Body of pancreas (tissue), 4 donors: Measurements from ENCODE around the gene KIF26A.

Experiments used
- CTCF ChIP-seq, 7 experiments: fragments of 450-650 bp in 4 of 7; fragments of 200-600 bp in 3 of 7; sonication (generic) in 3 of 7; IDR thresholded peaks; one replicate each; pipeline ENCODE4 v1.5.1; 2016 to 2019; ENCODE audit warnings: antibody characterized with exemption in 7 of 7
- POLR2A ChIP-seq, 3 donors: fragments of 450-650 bp; IDR thresholded peaks; one replicate each; pipeline ENCODE4 v1.6.1; 2016; ENCODE audit warnings: antibody characterized with exemption in 3 of 3, mild to moderate bottlenecking in 2 of 3

DNA sequence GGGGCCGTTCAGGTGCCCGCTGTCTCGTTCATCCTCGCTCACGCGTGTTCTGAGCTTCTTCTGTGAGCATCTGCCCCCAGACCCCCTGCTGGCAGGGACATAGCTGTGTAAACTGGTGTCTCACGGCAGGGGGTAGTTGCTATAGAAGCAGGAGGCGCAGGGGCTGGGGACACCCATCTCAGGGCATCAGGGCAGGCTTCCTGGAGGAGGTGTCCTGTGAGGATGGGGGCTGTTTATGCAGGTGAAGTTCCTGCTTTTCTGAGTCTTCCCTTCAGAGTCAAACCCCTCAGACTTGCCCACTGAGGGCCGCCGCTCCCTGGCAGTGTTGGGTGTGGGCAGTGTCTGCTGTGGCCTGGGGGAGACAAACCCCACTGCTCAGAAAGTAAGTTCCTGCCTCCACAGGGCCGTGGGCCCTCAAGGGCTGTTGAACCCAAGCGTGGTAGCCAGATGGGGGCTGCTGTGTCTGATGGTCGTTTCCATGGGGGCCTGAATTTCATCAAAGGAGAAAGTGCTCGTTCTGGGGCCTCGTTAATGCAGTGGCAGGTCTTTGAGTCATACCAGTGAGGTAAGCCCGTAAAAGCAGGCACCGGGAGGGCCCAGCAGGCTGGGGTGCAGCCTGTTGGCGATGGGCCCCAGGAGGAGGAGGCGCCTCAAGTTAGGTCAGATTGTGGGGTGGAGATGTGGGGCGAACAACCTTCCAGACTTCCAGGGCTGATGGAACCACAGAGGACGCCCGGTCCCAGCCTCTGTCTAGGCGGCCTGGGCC lies 23.4 kb downstream of the KIF26A start:
- TF ChIP-seq CTCF (IDR thresholded peaks at IDR 0.05) (no peak), POLR2A (IDR thresholded peaks at IDR 0.05) (no peak)
